Skeletal muscle tissue (tissue), 4 donors: Measurements from ENCODE around the gene IL16. TPM values are rescaled to one million over a fixed set of nuclear protein-coding genes. Genes with fewer than 3 reads are reported as not detected.

Experiments used
- H3K27ac ChIP-seq: one replicate; pipeline ENCODE4 v1.7.0; 2013; ENCODE audit warnings: mild to moderate bottlenecking, low read depth, low read length, inconsistent platforms
- H3K27me3 ChIP-seq, 3 donors: one replicate each; pipeline ENCODE4 v1.7.0; 2013; ENCODE audit warnings: low read length in 3 of 3; ENCODE audit not compliant: control insufficient read depth in 3 of 3, insufficient read depth in 3 of 3
- H3K36me3 ChIP-seq, 3 donors: one replicate each; pipeline ENCODE4 v1.7.0; 2013; ENCODE audit warnings: low read length in 3 of 3; ENCODE audit not compliant: control insufficient read depth in 3 of 3, insufficient read depth in 3 of 3
- H3K4me1 ChIP-seq, 3 donors: one replicate each; pipeline ENCODE4 v1.7.0; 2013; ENCODE audit warnings: low read length in 3 of 3, mild to moderate bottlenecking in 3 of 3; ENCODE audit not compliant: control insufficient read depth in 3 of 3, insufficient read depth in 3 of 3
- H3K4me3 ChIP-seq, 3 donors: one replicate each; pipeline ENCODE4 v1.7.0; 2013; ENCODE audit warnings: low read length in 3 of 3
- H3K9ac ChIP-seq, 3 donors: one replicate each; pipeline ENCODE4 v1.7.0; 2013; ENCODE audit warnings: low read length in 3 of 3, mild to moderate bottlenecking in 3 of 3, moderate library complexity in 2 of 3, low read depth in 1 of 3
- H3K9me3 ChIP-seq, 3 donors: one replicate each; pipeline ENCODE4 v1.7.0; 2013; ENCODE audit warnings: low read length in 3 of 3; ENCODE audit not compliant: control insufficient read depth in 3 of 3
- total RNA-seq: library from RNA; depleted of rRNA; stranded (reverse); fragments of >200 nt; gene quantifications from one replicate; pipeline ENCODE4 v1.2.3, GENCODE V29; 2014
- donor health status: Osteomylitis.

The IL16 gene
- total RNA-seq, 1 donor from 2014 or later = 4.7 TPM

- Histone ChIP-seq H3K36me3 (peaks cover 0 to 5% (median 2%) of the 10 kb centered on the region in 3 donors), H3K27ac (peak overlapping the region; percentile 42), H3K4me3 (no peak overlapping the region), H3K27me3 (peaks cover 0 to 7% (median 4%) of the 10 kb centered on the region in 3 donors), H3K9me3 (no peaks in the 10 kb centered on the region), H3K4me1 (peaks cover 15 to 28% (median 21%) of the 10 kb centered on the region in 3 donors), H3K9ac (no peak overlapping the region)
These were observed 99.5 kb downstream of the IL16 start for GRCh38 chr15:81296186-81296585.

GRCh38 chr15:81296673-81297072 is 100.0 kb downstream of the IL16 start:
- Histone ChIP-seq H3K4me1 (peaks cover 15 to 28% (median 21%) of the 10 kb centered on the region in 3 donors), H3K27ac (peak overlapping the region; percentile 61)

GRCh38 chr15:81297147-81297572 is 100.5 kb downstream of the IL16 start:
- Histone ChIP-seq H3K36me3 (peaks cover 0 to 12% (median 2%) of the 10 kb centered on the region in 3 donors), H3K27ac (peak overlapping the region; percentile 61), H3K9ac (peak overlapping the region in 2 of 3 donors; percentile 20 to 57), H3K9me3 (no peaks in the 10 kb centered on the region), H3K4me1 (peaks cover 16 to 28% (median 23%) of the 10 kb centered on the region in 3 donors), H3K27me3 (peaks cover 0 to 8% (median 4%) of the 10 kb centered on the region in 3 donors), H3K4me3 (peak overlapping the region; percentile 48 to 55 (median 52))

More at GRCh38 chr15:81296673-81297072, 100.0 kb downstream of the IL16 start:
- peaks cover 0 to 7% (median 4%) of the 10 kb centered on the region in 3 donors for H3K27me3 ChIP-seq
- H3K9me3 ChIP-seq = no peaks in the 10 kb centered on the region
- H3K9ac ChIP-seq = peak overlapping the region in 2 of 3 donors; percentile 20 to 57
- H3K36me3 ChIP-seq = peaks cover 0 to 10% (median 2%) of the 10 kb centered on the region in 3 donors
- H3K4me3 ChIP-seq = peak overlapping the region; percentile 48 to 55 (median 52)

- Histone ChIP-seq H3K9me3 (no peaks in the 10 kb centered on the region), H3K4me3 (peak overlapping the region; percentile 29 to 55 (median 48)), H3K9ac (peak overlapping the region in 1 of 3 donors; percentile 3), H3K27me3 (peaks cover 0 to 9% (median 4%) of the 10 kb centered on the region in 3 donors), H3K4me1 (peaks cover 18 to 28% (median 28%) of the 10 kb centered on the region in 3 donors), H3K36me3 (peaks cover 0 to 12% (median 2%) of the 10 kb centered on the region in 3 donors), H3K27ac (peak overlapping the region; percentile 61)
These were observed 101.2 kb downstream of the IL16 start for GRCh38 chr15:81297603-81298575.

GRCh38 chr15:81298611-81299010 is 101.9 kb downstream of the IL16 start:
- H3K27ac ChIP-seq = no peak overlapping the region
- H3K4me3 ChIP-seq = peak overlapping the region in 2 of 3 donors; percentile 27 to 33
- no peak overlapping the region for H3K9ac ChIP-seq
- H3K36me3 ChIP-seq = peaks cover 0 to 16% (median 2%) of the 10 kb centered on the region in 3 donors
- peaks cover 18 to 33% (median 30%) of the 10 kb centered on the region in 3 donors for H3K4me1 ChIP-seq
- H3K27me3 ChIP-seq = peaks cover 0 to 7% (median 4%) of the 10 kb centered on the region in 3 donors
- no peaks in the 10 kb centered on the region for H3K9me3 ChIP-seq

- H3K4me1 ChIP-seq = peaks cover 17 to 34% (median 29%) of the 10 kb centered on the region in 3 donors
- H3K9ac ChIP-seq = no peak overlapping the region
- H3K4me3 ChIP-seq = no peak overlapping the region
- H3K27me3 ChIP-seq = peaks cover 0 to 7% (median 4%) of the 10 kb centered on the region in 3 donors
- H3K9me3 ChIP-seq = no peaks in the 10 kb centered on the region
- H3K27ac ChIP-seq = no peak overlapping the region
- H3K36me3 ChIP-seq = peaks cover 0 to 16% (median 2%) of the 10 kb centered on the region in 3 donors
These were observed 102.5 kb downstream of the IL16 start for GRCh38 chr15:81299156-81299555.

GRCh38 chr15:81299630-81300273 is 103.1 kb downstream of the IL16 start:
- Histone ChIP-seq H3K36me3 (peaks cover 0 to 16% (median 2%) of the 10 kb centered on the region in 3 donors), H3K9me3 (no peaks in the 10 kb centered on the region), H3K4me1 (peaks cover 14 to 29% (median 23%) of the 10 kb centered on the region in 3 donors), H3K4me3 (no peak overlapping the region), H3K27me3 (peaks cover 0 to 7% (median 4%) of the 10 kb centered on the region in 3 donors), H3K9ac (no peak overlapping the region), H3K27ac (no peak overlapping the region)

- H3K4me1 ChIP-seq = peaks cover 3 to 27% (median 13%) of the 10 kb centered on the region in 3 donors
- H3K4me3 ChIP-seq = no peak overlapping the region
- no peak overlapping the region for H3K9ac ChIP-seq
- peaks cover 4 to 21% (median 8%) of the 10 kb centered on the region in 3 donors for H3K36me3 ChIP-seq
- no peak overlapping the region for H3K27ac ChIP-seq
- H3K9me3 ChIP-seq = no peaks in the 10 kb centered on the region
- peaks cover 0 to 7% (median 4%) of the 10 kb centered on the region in 3 donors for H3K27me3 ChIP-seq
These were observed 104.7 kb downstream of the IL16 start for GRCh38 chr15:81301385-81301784.

- Histone ChIP-seq H3K9me3 (no peaks in the 10 kb centered on the region), H3K4me1 (peaks cover 3 to 25% (median 8%) of the 10 kb centered on the region in 3 donors), H3K36me3 (peaks cover 4 to 21% (median 9%) of the 10 kb centered on the region in 3 donors), H3K9ac (no peak overlapping the region), H3K4me3 (no peak overlapping the region), H3K27ac (peak overlapping the region; percentile 36), H3K27me3 (peaks cover 0 to 3% (median 2%) of the 10 kb centered on the region in 3 donors)
These were observed 105.2 kb downstream of the IL16 start for GRCh38 chr15:81301815-81302399.
